Measurements from ENCODE around the gene PREB.

Gene PREB

GRCh38 chr2:27137322-27137935 lies 3.0 kb upstream of the PREB start:
- no peak for ATAC-seq (ENCODE audit: insufficient read depth, low read depth)
- TF ChIP-seq EZH2 (IDR thresholded peaks at IDR 0.05; ENCODE audit: borderline replicate concordance, low read depth, low read length, severe bottlenecking) (no peak), CTCF (IDR thresholded peaks at IDR 0.05; ENCODE audit: borderline replicate concordance, extremely low read depth, low read length, poor library complexity, severe bottlenecking) (no peak)
- no peak overlapping the region for H3K4me2 ChIP-seq (ENCODE audit: insufficient read depth, low read length)

GRCh38 chr2:27136751-27137150 lies 2.3 kb upstream of the PREB start:
- peaks cover 14% of the 10 kb centered on the region for H3K36me3 ChIP-seq (ENCODE audit: insufficient read depth, low read length)
- ATAC-seq (ENCODE audit: insufficient read depth, low read depth) (no peak), DNase-seq (no peak)
- no peak overlapping the region for H2AFZ ChIP-seq (ENCODE audit: low read depth, low read length)
- H3K4me3 ChIP-seq (ENCODE audit: low read depth in 1 of 2, low read length in 2 of 2): no peak overlapping the region
- no peak overlapping the region for H3K9ac ChIP-seq (ENCODE audit: low read depth, low read length)
- H3K4me1 ChIP-seq (ENCODE audit: insufficient read depth, low read length): peaks cover 28% of the 10 kb centered on the region
- no peaks in the 10 kb centered on the region for H3K9me3 ChIP-seq (ENCODE audit: insufficient read depth, low read length, severe bottlenecking)
- no peak overlapping the region for H3K27ac ChIP-seq (ENCODE audit: low read length)
- H3K4me2 ChIP-seq (ENCODE audit: insufficient read depth, low read length): no peak overlapping the region
- peaks cover 23% of the 10 kb centered on the region for H3K79me2 ChIP-seq (ENCODE audit: insufficient read depth, low read length)
- H3K27me3 ChIP-seq (ENCODE audit: insufficient read depth, low read length, poor library complexity): peaks cover 2% of the 10 kb centered on the region
- peaks cover 22% of the 10 kb centered on the region for H4K20me1 ChIP-seq (ENCODE audit: insufficient read depth, low read length)
- TF ChIP-seq EZH2 (IDR thresholded peaks at IDR 0.05; ENCODE audit: borderline replicate concordance, low read depth, low read length, severe bottlenecking): no peak
- TF ChIP-seq CTCF (IDR thresholded peaks at IDR 0.05; ENCODE audit: borderline replicate concordance, extremely low read depth, low read length, poor library complexity, severe bottlenecking): no peak

More at GRCh38 chr2:27137322-27137935, 3.0 kb upstream of the PREB start:
- H3K4me1 ChIP-seq (ENCODE audit: insufficient read depth, low read length): peaks cover 23% of the 10 kb centered on the region
- H3K9ac ChIP-seq (ENCODE audit: low read depth, low read length): no peak overlapping the region
- no peak overlapping the region for H3K4me3 ChIP-seq (ENCODE audit: low read depth in 1 of 2, low read length in 2 of 2)
- peaks cover 16% of the 10 kb centered on the region for H4K20me1 ChIP-seq (ENCODE audit: insufficient read depth, low read length)
- H3K27ac ChIP-seq (ENCODE audit: low read length): no peak overlapping the region
- H3K79me2 ChIP-seq (ENCODE audit: insufficient read depth, low read length): peaks cover 20% of the 10 kb centered on the region
- H2AFZ ChIP-seq (ENCODE audit: low read depth, low read length): no peak overlapping the region
- H3K9me3 ChIP-seq (ENCODE audit: insufficient read depth, low read length, severe bottlenecking): no peaks in the 10 kb centered on the region
- peaks cover 2% of the 10 kb centered on the region for H3K27me3 ChIP-seq (ENCODE audit: insufficient read depth, low read length, poor library complexity)
- peaks cover 8% of the 10 kb centered on the region for H3K36me3 ChIP-seq (ENCODE audit: insufficient read depth, low read length)
- DNase-seq: no peak

- H3K36me3 ChIP-seq (ENCODE audit: insufficient read depth, low read length): peaks cover 27% of the 10 kb centered on the region
- no peak for ATAC-seq (ENCODE audit: insufficient read depth, low read depth)
- H3K4me3 ChIP-seq (ENCODE audit: low read depth in 1 of 2, low read length in 2 of 2): peak overlapping the region in 1 of 2 experiments; percentile 90; a peak in 1 of 4 replicates
- no peak overlapping the region; the same call in 1 of the 2 replicates for H3K9ac ChIP-seq (ENCODE audit: low read depth, low read length)
- TF ChIP-seq CTCF (IDR thresholded peaks at IDR 0.05; ENCODE audit: borderline replicate concordance, extremely low read depth, low read length, poor library complexity, severe bottlenecking): no peak
- no peak for TF ChIP-seq EZH2 (IDR thresholded peaks at IDR 0.05; ENCODE audit: borderline replicate concordance, low read depth, low read length, severe bottlenecking)
- peaks cover 34% of the 10 kb centered on the region for H4K20me1 ChIP-seq (ENCODE audit: insufficient read depth, low read length)
- peak overlapping the region; percentile 68; the same call in 1 of the 2 replicates for H3K4me2 ChIP-seq (ENCODE audit: insufficient read depth, low read length)
- H3K27me3 ChIP-seq (ENCODE audit: insufficient read depth, low read length, poor library complexity): peaks cover 2% of the 10 kb centered on the region
- peak overlapping the region; percentile 96 for H2AFZ ChIP-seq (ENCODE audit: low read depth, low read length)
- no peaks in the 10 kb centered on the region for H3K9me3 ChIP-seq (ENCODE audit: insufficient read depth, low read length, severe bottlenecking)
- no peak for DNase-seq
- peaks cover 25% of the 10 kb centered on the region for H3K79me2 ChIP-seq (ENCODE audit: insufficient read depth, low read length)
- peak overlapping the region; percentile 73 for H3K27ac ChIP-seq (ENCODE audit: low read length)
- peaks cover 28% of the 10 kb centered on the region for H3K4me1 ChIP-seq (ENCODE audit: insufficient read depth, low read length)
Measured at GRCh38 chr2:27135478-27135955, 1.1 kb upstream of the PREB start.

Data from DND-41 (cell line).